Skeletal muscle tissue (tissue), 4 donors: ENCODE measurements around the gene OMP. TPM values are rescaled to one million over a fixed set of nuclear protein-coding genes. Genes with fewer than 3 reads are reported as not detected.
A peak's percentile ranks its signal among the peaks of the same experiment; 100 is the strongest.
"Not testable (repeated sequence)": the region's sequence is repeated elsewhere in the genome, so short reads cannot be mapped to it uniquely, and the experiment has no call there.

Experiments
- H3K27ac ChIP-seq: one replicate; pipeline ENCODE4 v1.7.0; 2013; ENCODE audit warnings: mild to moderate bottlenecking, low read depth, low read length, inconsistent platforms
- H3K27me3 ChIP-seq, 3 donors: one replicate each; pipeline ENCODE4 v1.7.0; 2013; ENCODE audit warnings: low read length in 3 of 3; ENCODE audit not compliant: control insufficient read depth in 3 of 3, insufficient read depth in 3 of 3
- H3K36me3 ChIP-seq, 3 donors: one replicate each; pipeline ENCODE4 v1.7.0; 2013; ENCODE audit warnings: low read length in 3 of 3; ENCODE audit not compliant: control insufficient read depth in 3 of 3, insufficient read depth in 3 of 3
- H3K4me1 ChIP-seq, 3 donors: one replicate each; pipeline ENCODE4 v1.7.0; 2013; ENCODE audit warnings: low read length in 3 of 3, mild to moderate bottlenecking in 3 of 3; ENCODE audit not compliant: control insufficient read depth in 3 of 3, insufficient read depth in 3 of 3
- H3K4me3 ChIP-seq, 3 donors: one replicate each; pipeline ENCODE4 v1.7.0; 2013; ENCODE audit warnings: low read length in 3 of 3
- H3K9ac ChIP-seq, 3 donors: one replicate each; pipeline ENCODE4 v1.7.0; 2013; ENCODE audit warnings: low read length in 3 of 3, mild to moderate bottlenecking in 3 of 3, moderate library complexity in 2 of 3, low read depth in 1 of 3
- H3K9me3 ChIP-seq, 3 donors: one replicate each; pipeline ENCODE4 v1.7.0; 2013; ENCODE audit warnings: low read length in 3 of 3; ENCODE audit not compliant: control insufficient read depth in 3 of 3
- total RNA-seq: library from RNA; depleted of rRNA; stranded (reverse); fragments of >200 nt; gene quantifications from one replicate; pipeline ENCODE4 v1.2.3, GENCODE V29; 2014
- donor health status: Osteomylitis.

The OMP gene
- total RNA-seq, 1 donor from 2014 or later: 1.6 TPM

- Histone ChIP-seq H3K4me3 (no peak overlapping the region), H3K27me3 (no peaks in the 10 kb centered on the region), H3K4me1 (no peaks in the 10 kb centered on the region), H3K27ac (no peak overlapping the region), H3K9me3 (peaks cover 0 to 2% (median 2%) of the 10 kb centered on the region in 3 donors), H3K9ac (no peak overlapping the region), H3K36me3 (no peaks in the 10 kb centered on the region)
Observed at GRCh38 chr11:77060234-77060633, 42.4 kb upstream of the OMP start.

- H3K36me3 ChIP-seq, H3K4me3 ChIP-seq, H3K4me1 ChIP-seq, H3K9me3 ChIP-seq, H3K27ac ChIP-seq, H3K9ac ChIP-seq, H3K27me3 ChIP-seq: not testable (repeated sequence)
Observed at GRCh38 chr11:77061258-77061657, 41.4 kb upstream of the OMP start.

- Histone ChIP-seq H3K9ac (no peak overlapping the region), H3K9me3 (no peaks in the 10 kb centered on the region), H3K27me3 (no peaks in the 10 kb centered on the region), H3K27ac (no peak overlapping the region), H3K4me1 (peaks cover 13 to 17% (median 14%) of the 10 kb centered on the region in 3 donors), H3K4me3 (no peak overlapping the region), H3K36me3 (no peaks in the 10 kb centered on the region)
Observed at GRCh38 chr11:77062924-77063323, 39.7 kb upstream of the OMP start.

GRCh38 chr11:77063407-77063806 lies 39.2 kb upstream of the OMP start:
- H3K9ac ChIP-seq: no peak overlapping the region
- H3K9me3 ChIP-seq: no peaks in the 10 kb centered on the region
- H3K36me3 ChIP-seq: no peaks in the 10 kb centered on the region
- H3K4me1 ChIP-seq: peaks cover 15 to 22% (median 15%) of the 10 kb centered on the region in 3 donors
- no peaks in the 10 kb centered on the region for H3K27me3 ChIP-seq
- H3K4me3 ChIP-seq: no peak overlapping the region
- H3K27ac ChIP-seq: no peak overlapping the region

GRCh38 chr11:77063861-77064260 lies 38.8 kb upstream of the OMP start:
- Histone ChIP-seq H3K27me3 (no peaks in the 10 kb centered on the region), H3K4me3 (no peak overlapping the region), H3K36me3 (no peaks in the 10 kb centered on the region), H3K4me1 (peaks cover 15 to 22% (median 17%) of the 10 kb centered on the region in 3 donors), H3K27ac (no peak overlapping the region), H3K9me3 (no peaks in the 10 kb centered on the region), H3K9ac (no peak overlapping the region)

GRCh38 chr11:77064648-77065217 lies 37.9 kb upstream of the OMP start:
- Histone ChIP-seq H3K4me3 (no peak overlapping the region), H3K36me3 (no peaks in the 10 kb centered on the region), H3K27me3 (no peaks in the 10 kb centered on the region), H3K9ac (no peak overlapping the region), H3K27ac (no peak overlapping the region), H3K4me1 (peaks cover 15 to 22% (median 17%) of the 10 kb centered on the region in 3 donors), H3K9me3 (no peaks in the 10 kb centered on the region)

GRCh38 chr11:77065878-77066228 lies 36.8 kb upstream of the OMP start:
- H3K36me3 ChIP-seq: no peaks in the 10 kb centered on the region

GRCh38 chr11:77066229-77067042 lies 36.2 kb upstream of the OMP start, which contains the start of gene CAPN5:
Gene CAPN5 (plus strand): TSS chr11:77066971. CDS start chr11:77084887, 17,916 bp downstream.
- no peaks in the 10 kb centered on the region for H3K27me3 ChIP-seq
- peak within 1 kb of the TSS; percentile 74 to 81 (median 77) for H3K4me3 ChIP-seq
- H3K36me3 ChIP-seq: no peaks in the 10 kb centered on the region
- no peaks in the 10 kb centered on the region for H3K9me3 ChIP-seq
- H3K9ac ChIP-seq: peak within 1 kb of the TSS; percentile 76 to 86 (median 82)
- peaks cover 15 to 23% (median 17%) of the 10 kb centered on the region in 3 donors for H3K4me1 ChIP-seq
- H3K27ac ChIP-seq: peak within 1 kb of the TSS; percentile 66

More at GRCh38 chr11:77065878-77066228, 36.8 kb upstream of the OMP start:
- H3K4me3 ChIP-seq: peak overlapping the region; percentile 74 to 81 (median 77)
- no peaks in the 10 kb centered on the region for H3K27me3 ChIP-seq
- H3K4me1 ChIP-seq: peaks cover 15 to 22% (median 17%) of the 10 kb centered on the region in 3 donors
- H3K9ac ChIP-seq: peak overlapping the region; percentile 76 to 86 (median 82)
- H3K27ac ChIP-seq: peak overlapping the region; percentile 66
- H3K9me3 ChIP-seq: no peaks in the 10 kb centered on the region

GRCh38 chr11:77067861-77068443 lies 34.7 kb upstream of the OMP start:
- peak overlapping the region in 2 of 3 donors; percentile 23 to 74 for H3K9ac ChIP-seq
- H3K4me1 ChIP-seq: peaks cover 26 to 38% (median 28%) of the 10 kb centered on the region in 3 donors
- H3K36me3 ChIP-seq: no peaks in the 10 kb centered on the region
- H3K27me3 ChIP-seq: no peaks in the 10 kb centered on the region
- peak overlapping the region; percentile 68 to 75 (median 71) for H3K4me3 ChIP-seq
- H3K27ac ChIP-seq: no peak overlapping the region
- no peaks in the 10 kb centered on the region for H3K9me3 ChIP-seq
